KG1 (cell line): Measurements from ENCODE around the gene ATP6V1D.
"Not testable (repeated sequence)": the region's sequence is repeated elsewhere in the genome, so short reads cannot be mapped to it uniquely, and the experiment has no call there.

ENCODE experiments used
- DNase-seq: peaks from one replicate; lab custom pipeline; 2025; lab: John Stamatoyannopoulos, UW

The ATP6V1D gene

DNA sequence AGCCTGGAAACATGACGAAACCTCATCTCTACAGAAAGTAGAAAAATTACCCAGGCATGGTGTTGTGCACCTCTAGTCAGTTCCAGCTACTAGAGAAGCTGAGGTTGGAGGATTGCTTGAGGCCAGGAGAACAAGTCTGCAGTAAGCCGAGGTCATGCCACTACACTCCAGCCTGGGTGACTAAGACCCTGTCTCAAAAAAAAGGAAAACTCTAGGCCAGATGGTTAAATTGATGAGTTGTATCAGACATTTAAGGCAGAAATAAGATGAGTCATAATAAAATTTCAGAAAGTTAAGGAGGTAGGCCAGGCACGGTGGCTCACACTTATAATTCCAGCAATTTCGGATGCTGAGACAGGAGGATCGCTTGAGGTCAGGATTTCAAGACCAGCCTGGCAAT lies 11.2 kb upstream of the ATP6V1D start:
- no peak for DNase-seq

DNA sequence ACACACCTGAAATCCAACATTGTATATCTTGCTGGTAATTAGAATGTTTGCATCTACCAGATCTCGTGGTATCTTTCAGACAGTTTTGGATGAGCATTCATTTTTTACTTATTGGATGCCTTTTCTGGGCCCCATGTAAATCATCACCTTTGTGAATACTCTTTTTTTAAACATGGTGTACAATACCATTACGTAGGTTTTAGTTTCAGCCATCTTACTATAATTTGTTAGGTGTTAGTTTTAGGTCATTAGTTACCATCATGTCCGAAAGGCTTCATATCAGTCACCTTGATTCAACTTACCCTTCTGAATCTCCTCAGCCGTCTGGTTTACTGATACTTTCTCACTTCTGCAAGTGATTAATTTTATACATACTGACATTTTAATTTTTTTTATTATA lies 5.9 kb upstream of the ATP6V1D start:
- no peak for DNase-seq

DNA sequence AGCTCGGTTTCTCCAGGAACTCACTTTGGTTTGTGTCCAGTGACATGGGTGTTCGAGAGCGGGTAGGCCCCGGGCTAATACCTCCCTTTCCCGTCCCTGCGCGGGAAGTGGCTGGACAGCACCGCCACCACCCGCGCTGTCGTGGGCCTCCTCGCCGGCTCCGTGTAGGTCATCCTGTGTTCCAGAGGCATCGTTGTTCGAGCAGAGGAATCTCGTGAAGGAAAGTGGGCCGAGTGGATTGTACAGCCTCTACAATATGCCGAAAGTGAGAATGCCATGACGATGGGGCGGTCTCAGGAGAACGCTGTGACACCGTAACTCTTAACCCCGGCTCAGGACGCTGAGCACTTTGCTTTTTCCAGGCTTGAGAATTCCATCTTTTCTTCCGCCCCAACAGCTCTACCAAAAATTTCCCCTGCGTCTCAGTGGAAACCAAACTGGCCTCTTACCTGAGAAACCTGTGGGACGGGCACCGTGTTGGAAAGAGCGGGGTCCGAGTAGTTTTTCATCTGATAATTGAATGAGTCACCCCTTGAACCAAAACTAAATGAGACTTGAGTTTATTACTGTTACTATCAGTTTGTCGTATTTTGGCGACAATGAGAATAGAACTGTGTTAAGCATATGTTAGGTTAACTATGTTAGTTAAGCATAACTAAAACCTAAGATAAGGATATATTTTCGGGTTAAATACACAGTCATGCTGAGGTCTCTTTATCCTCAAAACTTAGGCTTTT lies 1.0 kb upstream of the ATP6V1D start:
- no peak for DNase-seq

DNA sequence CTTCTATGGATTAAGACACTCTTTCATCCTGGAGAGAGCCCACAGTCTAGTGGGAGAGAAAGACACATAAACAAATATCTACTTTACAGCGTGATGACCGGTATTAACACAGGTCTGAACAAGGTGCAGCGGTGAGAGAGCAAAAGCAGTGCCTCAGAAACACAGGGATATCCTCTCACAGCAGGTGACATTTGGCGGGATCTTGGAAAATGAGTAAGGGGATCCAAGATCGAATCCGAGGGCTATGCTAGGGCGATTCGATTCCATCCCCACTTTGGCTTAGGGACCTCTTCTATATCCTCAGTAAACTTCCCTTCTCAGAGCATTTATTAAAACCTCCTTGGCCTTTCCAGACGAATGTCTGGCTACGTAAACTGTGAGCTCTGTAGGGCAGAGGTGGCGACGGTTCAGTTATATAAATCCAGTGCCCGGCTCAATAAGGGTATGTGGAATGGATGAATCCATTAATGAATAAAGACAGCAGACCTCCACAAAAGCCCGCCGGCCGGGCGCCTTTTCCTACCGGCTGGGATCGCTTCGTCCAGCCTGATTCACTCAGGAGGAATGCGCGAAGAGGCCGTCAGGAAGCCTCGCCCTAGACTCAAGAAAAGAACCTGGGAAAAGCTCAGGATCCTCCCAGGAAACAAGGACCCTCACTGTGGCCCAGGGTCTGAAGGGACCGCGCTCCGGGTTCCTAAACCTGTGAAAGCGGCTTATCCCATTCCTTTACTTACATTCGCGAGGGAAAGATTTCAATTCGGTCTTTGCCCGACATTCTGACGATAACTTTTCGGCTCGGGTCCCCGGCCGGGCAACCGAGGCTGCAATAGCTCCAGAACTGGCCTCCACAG lies 455 bp downstream of the ATP6V1D start:
- DNase-seq: no peak

DNA sequence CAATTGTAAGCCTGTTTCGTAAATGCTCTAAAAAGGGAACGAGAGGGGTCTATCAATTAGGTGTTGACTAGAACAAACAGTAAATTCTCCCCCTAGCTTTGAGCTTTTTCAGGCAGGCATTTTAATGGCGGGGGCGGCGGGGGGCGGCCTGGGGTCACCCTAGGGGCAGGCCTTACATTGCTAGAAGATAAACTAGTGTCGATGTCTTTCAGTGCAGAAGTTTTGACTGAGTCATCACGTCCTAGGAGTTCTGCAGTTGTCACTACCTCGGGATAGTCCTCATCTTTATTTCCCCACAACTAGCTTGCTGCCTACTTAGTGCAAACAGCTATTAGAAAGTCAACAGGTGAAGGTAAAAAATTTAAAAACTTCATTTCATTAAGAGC lies 1.6 kb downstream of the ATP6V1D start:
- DNase-seq: no peak

DNA sequence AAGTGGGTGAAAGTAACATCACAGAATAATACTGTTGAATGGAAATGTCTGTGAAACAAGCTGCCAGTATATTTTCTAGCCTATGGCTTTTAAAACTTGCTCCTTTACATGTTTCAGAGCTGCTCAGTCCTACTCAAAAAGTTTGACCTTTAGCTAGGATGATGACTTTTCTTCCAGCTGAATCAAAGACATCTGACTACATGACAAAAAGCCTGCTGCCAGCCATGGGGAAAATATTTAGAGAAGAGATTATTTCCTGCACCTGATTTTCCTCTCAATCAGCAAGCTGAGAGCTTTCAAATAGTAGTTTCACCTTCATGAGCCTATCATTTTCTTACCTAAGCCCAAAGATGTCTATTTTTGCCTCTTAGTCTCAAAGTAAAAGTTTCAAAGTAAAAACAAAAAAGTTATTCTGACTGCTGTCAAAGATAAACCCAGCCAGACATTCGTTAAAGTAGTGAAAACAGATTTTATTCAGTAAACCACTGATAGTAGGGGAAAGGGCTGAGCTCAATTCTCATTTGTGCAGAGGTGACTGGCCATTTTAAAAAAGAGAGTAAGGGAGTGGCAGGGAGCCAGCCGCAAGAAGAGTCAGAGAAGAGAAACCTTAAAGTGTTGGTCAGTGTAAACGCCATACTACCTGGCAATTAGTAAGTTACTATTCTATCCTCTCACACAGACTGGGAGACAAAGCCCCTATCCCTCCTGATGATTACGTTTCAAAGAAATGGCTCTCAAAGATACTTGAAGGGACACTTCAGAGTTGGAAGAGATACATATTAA lies 2.2 kb downstream of the ATP6V1D start:
- no peak for DNase-seq

DNA sequence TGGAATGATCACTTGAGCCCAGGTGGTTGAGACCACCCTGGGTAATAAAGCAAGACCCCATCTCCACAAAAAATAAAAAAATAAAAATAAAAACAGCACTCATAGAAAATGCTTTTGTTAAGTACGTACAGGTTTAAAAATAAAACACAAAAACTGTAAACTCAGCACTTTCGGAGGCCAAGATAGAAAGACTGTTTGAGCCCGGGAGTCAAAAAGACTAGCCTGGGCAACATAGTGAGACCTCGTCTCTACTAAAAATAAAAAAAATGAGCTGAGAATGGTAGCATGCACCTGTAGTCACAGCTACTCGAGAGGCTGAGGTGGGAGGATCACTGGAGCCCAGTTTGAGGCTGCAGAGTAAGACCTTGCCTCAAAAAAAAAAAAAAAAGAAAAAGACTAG lies 7.5 kb downstream of the ATP6V1D start:
- no peak for DNase-seq

DNA sequence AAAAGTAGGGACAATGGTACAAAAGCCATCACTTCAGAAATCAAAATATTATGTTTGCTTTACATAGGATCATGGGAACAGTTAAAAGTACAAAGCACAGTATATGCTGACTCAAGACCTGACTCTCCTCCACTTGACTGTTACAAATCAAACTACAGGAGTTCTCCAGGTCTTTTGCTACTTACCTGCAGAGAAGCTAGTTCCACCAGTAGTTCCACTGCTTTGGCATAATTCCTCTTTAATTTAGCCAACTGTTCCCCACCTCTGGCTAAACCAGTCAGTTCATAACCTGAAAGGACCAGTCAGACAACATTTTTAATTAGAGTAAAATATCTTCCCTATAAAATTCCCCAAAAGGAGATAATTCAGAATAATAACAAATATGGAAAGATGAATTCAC lies 14.0 kb downstream of the ATP6V1D start:
- DNase-seq: no peak

DNA sequence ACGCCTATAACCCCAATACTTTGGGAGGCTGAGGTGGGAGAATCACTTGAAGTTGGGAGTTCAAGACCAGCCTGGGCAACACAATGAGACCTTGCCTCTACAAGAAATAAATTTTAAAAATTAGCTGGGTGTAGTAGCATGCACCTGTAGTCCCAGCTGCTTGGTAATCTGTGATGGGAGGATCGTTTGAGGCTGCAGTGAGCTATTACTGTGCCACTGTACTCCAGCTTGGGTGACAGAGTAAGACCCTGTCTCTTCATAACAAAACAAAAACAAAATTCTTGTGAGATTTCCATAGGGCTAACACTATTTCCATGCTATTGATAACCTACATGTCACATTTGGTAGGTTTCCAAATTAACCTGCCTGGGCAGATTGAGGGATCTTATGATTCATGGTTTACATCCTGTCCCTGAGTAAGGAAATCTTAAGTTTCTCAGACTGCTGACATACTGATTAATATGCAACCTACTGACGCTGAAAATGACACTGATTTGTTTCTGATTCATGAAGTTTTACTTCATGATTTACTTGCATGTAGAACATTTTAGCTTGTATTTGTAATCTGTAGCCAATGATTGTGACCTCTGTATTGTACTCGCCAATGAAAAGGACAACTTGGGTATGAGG lies 15.9 kb downstream of the ATP6V1D start:
- DNase-seq: no peak

DNA sequence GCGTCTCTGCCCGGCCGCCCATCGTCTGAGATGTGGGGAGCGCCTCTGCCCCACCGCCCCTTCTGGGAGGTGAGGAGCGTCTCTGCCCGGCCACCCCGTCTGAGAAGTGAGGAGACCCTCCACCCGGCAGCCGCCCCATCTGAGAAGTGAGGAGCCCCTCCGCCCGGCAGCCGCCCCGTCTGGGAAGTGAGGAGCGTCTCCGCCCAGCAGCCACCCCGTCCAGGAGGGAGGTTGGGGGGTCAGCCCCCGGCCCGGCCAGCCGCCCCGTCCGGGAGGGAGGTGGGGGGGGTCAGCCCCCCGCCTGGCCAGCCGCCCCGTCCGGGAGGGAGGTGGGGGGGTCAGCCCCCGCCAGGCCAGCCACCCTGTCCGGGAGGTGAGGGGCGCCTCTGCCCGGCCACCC lies 18.4 kb downstream of the ATP6V1D start:
- DNase-seq: not testable (repeated sequence)

DNA sequence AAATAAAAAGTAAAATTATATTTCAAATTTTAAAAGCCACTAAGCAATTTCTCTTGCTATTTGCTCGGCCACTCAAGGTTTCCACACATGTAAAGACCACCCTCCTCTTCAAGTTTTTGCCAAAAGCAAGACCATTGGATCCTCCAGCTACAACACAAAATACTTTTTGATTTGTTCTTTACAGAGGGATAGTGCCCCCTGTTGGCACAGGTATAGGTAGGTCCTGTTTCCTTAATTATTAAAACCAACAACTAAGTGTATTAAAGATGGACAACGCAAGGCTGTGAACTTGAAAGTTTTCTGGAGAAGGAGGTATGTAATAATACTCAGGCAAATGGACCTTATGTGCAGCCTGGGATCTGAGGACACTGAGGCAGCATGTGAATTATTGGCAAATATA lies 23.8 kb downstream of the ATP6V1D start:
- no peak for DNase-seq

DNA sequence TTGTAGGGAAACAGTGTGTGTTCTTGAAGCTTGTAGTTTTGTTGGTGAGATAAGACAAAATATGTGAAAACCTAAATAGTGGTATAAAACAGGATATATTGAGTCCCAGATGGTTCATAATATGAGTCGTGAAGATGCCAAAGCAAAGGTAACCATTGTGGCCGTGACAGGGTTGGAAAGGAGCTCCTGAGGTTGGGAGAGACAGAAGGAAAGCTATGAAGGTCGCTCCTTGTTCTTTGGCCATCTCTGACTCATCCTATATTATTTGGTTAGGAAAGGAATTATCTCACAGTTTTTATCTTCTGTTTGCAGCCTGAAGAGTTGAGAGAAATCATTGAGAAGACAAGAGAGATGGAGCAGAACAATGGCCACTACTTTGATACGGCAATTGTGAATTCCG lies 27.1 kb downstream of the ATP6V1D start:
- no peak for DNase-seq

DNA sequence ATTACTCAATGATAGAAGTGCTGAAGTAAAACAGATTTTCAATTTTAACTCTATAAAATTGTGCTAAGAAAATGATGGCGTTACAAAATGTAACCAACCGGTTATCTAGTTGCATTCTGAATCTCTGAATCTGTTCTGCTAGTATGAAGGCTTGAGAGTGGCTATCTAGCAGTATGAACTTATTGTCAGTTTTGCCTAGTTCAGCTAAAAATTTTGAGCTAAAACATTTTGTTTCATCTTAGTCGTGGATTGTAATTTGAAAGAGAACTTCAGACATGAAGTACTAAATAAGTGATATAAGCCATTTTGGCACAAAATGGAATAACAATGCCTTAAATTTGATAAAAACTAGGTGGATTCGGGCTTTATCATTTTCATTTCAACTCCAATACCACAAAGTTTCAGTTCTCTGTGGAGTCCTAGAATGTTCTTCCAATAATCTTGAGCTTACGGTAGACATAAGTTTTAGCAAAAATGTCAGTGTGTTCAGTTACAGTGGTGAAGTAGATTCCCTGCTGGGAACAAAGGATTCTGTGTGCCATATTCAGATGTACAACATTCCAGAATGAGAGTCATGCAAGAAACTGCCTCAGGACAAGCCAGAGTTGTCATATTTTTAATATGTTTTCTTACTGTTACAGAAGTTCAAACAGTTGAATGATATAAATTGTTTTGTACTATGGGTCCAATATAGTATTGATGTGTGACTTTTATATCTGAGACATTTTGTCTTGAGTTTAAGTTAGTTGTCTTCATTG lies 28.1 kb downstream of the ATP6V1D start:
- no peak for DNase-seq

DNA sequence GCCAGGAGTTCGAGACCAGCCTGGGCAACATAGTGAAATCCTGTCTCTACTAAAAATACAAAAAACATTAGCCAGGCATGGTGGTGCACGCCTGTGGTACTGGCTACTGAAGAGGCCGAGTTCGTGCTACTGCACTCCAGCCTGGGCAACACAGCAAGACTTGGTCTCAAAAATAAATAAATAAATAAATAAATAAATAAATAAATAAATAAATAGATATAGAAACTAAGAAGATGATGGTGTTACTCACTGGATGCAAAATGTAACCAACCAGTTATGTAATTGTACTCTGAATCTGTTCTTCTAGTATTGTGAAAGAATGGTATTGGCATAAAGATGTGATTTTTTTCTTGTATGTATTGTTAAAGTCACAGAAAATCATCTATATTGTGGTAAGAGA lies 29.9 kb downstream of the ATP6V1D start:
- DNase-seq: not testable (repeated sequence)

DNA sequence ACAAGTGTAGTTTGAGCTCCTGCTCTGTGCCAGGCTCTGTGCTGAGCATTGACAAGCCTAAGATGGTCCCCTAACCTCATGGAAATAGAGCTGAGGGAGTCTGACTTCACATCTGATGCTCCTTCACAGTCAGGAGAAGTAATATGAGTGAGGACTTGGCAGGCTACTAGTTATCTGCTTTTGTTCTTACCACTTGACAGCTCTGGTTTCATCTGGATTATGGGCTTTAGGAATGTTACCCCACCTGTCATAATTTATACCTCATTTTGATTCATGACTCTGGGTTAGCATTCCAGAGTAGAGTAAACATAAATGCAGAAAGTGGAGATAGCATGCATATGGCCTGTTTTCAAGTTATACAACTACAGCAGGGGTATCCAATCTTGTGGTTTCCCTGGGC lies 40.5 kb downstream of the ATP6V1D start:
- no peak for DNase-seq

DNA sequence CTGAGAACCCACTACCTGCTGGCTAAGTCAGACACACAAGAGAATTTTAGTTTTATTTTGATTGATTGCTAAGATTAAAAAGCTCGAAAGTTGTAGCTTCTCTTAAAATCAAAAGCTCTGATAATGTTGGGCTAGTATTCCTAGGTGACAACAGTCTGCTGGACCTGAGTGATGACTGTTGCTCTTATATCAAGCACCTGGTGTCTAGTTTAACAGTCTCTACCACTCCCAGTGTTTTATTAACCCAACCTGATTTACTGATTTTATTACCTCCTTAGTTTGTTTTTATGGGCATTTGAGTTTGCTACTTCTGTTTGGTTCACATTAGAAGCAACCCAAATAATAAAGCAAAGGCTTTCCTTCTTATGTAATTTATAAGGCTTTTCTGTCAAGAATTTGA lies 41.8 kb downstream of the ATP6V1D start:
- no peak for DNase-seq

DNA sequence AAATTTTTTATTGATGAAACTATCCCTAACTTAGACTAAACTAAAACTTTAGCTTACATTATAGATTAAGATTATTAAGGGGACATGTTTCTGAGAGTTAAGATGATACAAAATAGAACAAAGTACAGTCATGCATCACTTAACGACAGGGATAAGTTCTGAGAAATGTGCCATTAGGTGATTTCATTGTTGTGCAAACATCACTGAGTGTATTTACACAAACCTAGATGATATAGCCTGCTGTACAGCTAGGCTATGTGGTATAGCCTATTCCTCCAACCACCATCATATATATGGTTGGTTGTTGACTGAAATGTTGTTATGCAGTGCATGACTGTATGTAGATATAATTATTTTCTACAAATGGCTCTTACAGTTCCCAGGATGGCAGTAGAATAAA lies 46.5 kb downstream of the ATP6V1D start:
- DNase-seq: no peak

DNA sequence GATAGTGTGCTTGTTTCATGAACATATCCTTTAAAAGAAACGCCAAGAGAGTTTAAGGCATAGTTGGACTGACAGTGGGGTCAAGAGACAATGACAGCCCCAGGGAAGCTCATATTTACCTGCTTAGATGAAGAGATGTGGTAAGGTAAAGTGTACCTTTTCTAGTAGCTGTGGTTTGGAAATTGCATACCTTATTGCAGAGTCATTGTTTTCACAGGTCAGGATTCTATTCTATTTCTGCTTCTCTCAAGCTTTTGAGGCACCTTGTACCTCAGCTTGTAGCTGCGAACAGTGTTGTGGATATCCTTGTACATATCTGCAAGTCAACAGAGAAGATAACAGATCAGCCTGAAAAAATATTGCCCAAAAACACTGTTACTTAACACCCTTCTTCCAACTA lies 47.7 kb downstream of the ATP6V1D start:
- no peak for DNase-seq
